H1 (cell line): ENCODE data around the gene GPRASP3. TPM values are rescaled to one million over a fixed set of nuclear protein-coding genes. Genes with fewer than 3 reads are reported as not detected.
A peak's percentile ranks its signal among the peaks of the same experiment; 100 is the strongest.

ENCODE experiments used
- BACH1 ChIP-seq: IDR thresholded peaks from 2 replicates; pipeline ENCODE4 v1.6.1; 2012; ENCODE audit warnings: low read length, improper control_type of control experiment
- BCL11A ChIP-seq, 2 experiments: IDR thresholded peaks; one replicate each; pipeline ENCODE4 v1.6.1; 2011; ENCODE audit warnings: low read depth in 2 of 2, low read length in 2 of 2, mild to moderate bottlenecking in 2 of 2
- CBX5 ChIP-seq: fragments of 300-800, 300-1000 bp; sonication (generic); IDR thresholded peaks from 2 replicates; pipeline ENCODE4 v1.7.1; 2016; ENCODE audit warnings: antibody characterized with exemption, low read length, low read depth
- CREB1 ChIP-seq: IDR thresholded peaks from 2 replicates; pipeline ENCODE4 v1.6.1; 2012; ENCODE audit warnings: inconsistent platforms
- EP300 ChIP-seq, 2 experiments: IDR thresholded peaks; 1 replicate in 1 of 2; 2 replicates in 1 of 2; pipeline ENCODE4 v1.6.1; 2011 to 2012; ENCODE audit warnings: low read depth in 2 of 2, low read length in 2 of 2, mild to moderate bottlenecking in 2 of 2, borderline replicate concordance in 1 of 2, inconsistent platforms in 1 of 2, moderate library complexity in 1 of 2
- EZH2 ChIP-seq: fragments of 200-600 bp; sonication (generic); IDR thresholded peaks from 2 replicates; pipeline ENCODE4 v1.7.1; 2012; ENCODE audit warnings: low read depth, mild to moderate bottlenecking, moderate library complexity, low read length, inconsistent platforms; ENCODE audit not compliant: severe bottlenecking
- FOSL1 ChIP-seq: IDR thresholded peaks from 2 replicates; pipeline ENCODE4 v1.6.1; 2011; ENCODE audit warnings: mild to moderate bottlenecking, low read depth, low read length, moderate library complexity; ENCODE audit not compliant: insufficient read depth
- HDAC2 ChIP-seq, 2 experiments: fragments of 300-600 bp in 1 of 2; sonication (generic) in 1 of 2; IDR thresholded peaks; 2 replicates each; pipeline ENCODE4 v1.6.1; 2011 to 2012; ENCODE audit warnings: low read depth in 2 of 2, low read length in 2 of 2, mild to moderate bottlenecking in 2 of 2, moderate library complexity in 2 of 2, borderline replicate concordance in 1 of 2, inconsistent platforms in 1 of 2
- HDAC6 ChIP-seq: IDR thresholded peaks from one replicate; pipeline ENCODE4 v1.7.1; 2012; ENCODE audit warnings: low read depth, mild to moderate bottlenecking, inconsistent platforms, low read length, moderate library complexity
- JUN ChIP-seq: IDR thresholded peaks from 2 replicates; pipeline ENCODE4 v1.6.1; 2011; ENCODE audit warnings: low read depth, mild to moderate bottlenecking, improper control_type of control experiment, low read length
- NANOG ChIP-seq: IDR thresholded peaks from 2 replicates; pipeline ENCODE4 v1.6.1; 2011; ENCODE audit warnings: low read length, low read depth, mild to moderate bottlenecking, inconsistent platforms; ENCODE audit not compliant: insufficient read depth, poor library complexity, severe bottlenecking
- POU5F1 ChIP-seq: IDR thresholded peaks from 2 replicates; pipeline ENCODE4 v1.6.1; 2011; ENCODE audit warnings: low read depth, mild to moderate bottlenecking, low read length, moderate library complexity
- RAD21 ChIP-seq, 2 experiments: IDR thresholded peaks in 1 of 2; conservative IDR thresholded peaks in 1 of 2; 2 replicates each; pipeline ENCODE4 v1.6.1; 2011; ENCODE audit warnings: low read depth in 2 of 2, low read length in 2 of 2, improper control_type of control experiment in 1 of 2, inconsistent platforms in 1 of 2, mild to moderate bottlenecking in 1 of 2, moderate library complexity in 1 of 2
- RNF2 ChIP-seq: fragments of 200-900, 300-1000 bp; sonication (generic); IDR thresholded peaks from 2 replicates; pipeline ENCODE4 v1.7.1; 2016; ENCODE audit warnings: borderline replicate concordance, low read depth, mild to moderate bottlenecking, antibody characterized with exemption, low read length; ENCODE audit not compliant: poor library complexity, severe bottlenecking; ENCODE audit errors: missing control alignments
- SAP30 ChIP-seq: fragments of 300-600 bp; sonication (generic); IDR thresholded peaks from 2 replicates; pipeline ENCODE4 v1.7.1; 2012; ENCODE audit warnings: low read length, moderate library complexity, mild to moderate bottlenecking, inconsistent platforms; ENCODE audit not compliant: insufficient read depth, insufficient replicate concordance
- SIN3A ChIP-seq, 2 experiments: IDR thresholded peaks in 1 of 2; conservative IDR thresholded peaks in 1 of 2; 2 replicates each; pipeline ENCODE4 v1.6.1; 2011 to 2012; ENCODE audit warnings: low read length in 2 of 2, improper control_type of control experiment in 1 of 2, low read depth in 1 of 2, mild to moderate bottlenecking in 1 of 2
- SUZ12 ChIP-seq: fragments of 200-600 bp; sonication (generic); IDR thresholded peaks from 2 replicates; pipeline ENCODE4 v1.6.1; 2012; ENCODE audit warnings: mild to moderate bottlenecking, inconsistent platforms, low read length, moderate library complexity, mixed read lengths
- TAF1 ChIP-seq: IDR thresholded peaks from 2 replicates; pipeline ENCODE4 v1.6.1; 2011; ENCODE audit warnings: mild to moderate bottlenecking, low read depth, low read length
- TEAD4 ChIP-seq: IDR thresholded peaks from 2 replicates; pipeline ENCODE4 v1.6.1; 2012; ENCODE audit warnings: low read depth, low read length, inconsistent platforms, mixed read lengths
- ZNF274 ChIP-seq: IDR thresholded peaks from 2 replicates; pipeline ENCODE4 v1.7.0; 2012; ENCODE audit warnings: low read length, borderline replicate concordance; ENCODE audit errors: extremely low read depth
- polyA plus RNA-seq, 7 experiments: library from polyadenylated mRNA; depleted of rRNA in 3 of 7; stranded (reverse) in 5 of 7; unstranded in 2 of 7; fragments of >200 nt in 5 of 7; fragments of 200-250 nt in 2 of 7; gene quantifications; 1 replicate in 5 of 7; 2 replicates in 1 of 7; 4 replicates in 1 of 7; pipeline versions ENCODE4 v1.2.1 to v1.2.3, GENCODE V29; 2011 to 2013; ENCODE audit warnings: missing spikeins in 2 of 7, mixed read lengths in 2 of 7
- total RNA-seq: library from RNA; stranded (reverse); fragmentation: NEBNext Ultra II Directional; extraction: Animal tissue kit (Norgen Biotek cat#: 25700); gene quantifications from 2 replicates; pipeline ENCODE4 v1.2.1, GENCODE V29; 2021
- TF ChIP-seq, protein P1 (sequence below): IDR thresholded peaks from 2 replicates; pipeline ENCODE4 v1.6.1; 2012; ENCODE audit warnings: inconsistent platforms

GPRASP3 gene
- total and polyA plus RNA-seq, 2 of the 8 experiments (the other 6 are each of a cell fraction or from before 2014, with no cell fraction given): 7.0 to 19.8 TPM

DNA sequence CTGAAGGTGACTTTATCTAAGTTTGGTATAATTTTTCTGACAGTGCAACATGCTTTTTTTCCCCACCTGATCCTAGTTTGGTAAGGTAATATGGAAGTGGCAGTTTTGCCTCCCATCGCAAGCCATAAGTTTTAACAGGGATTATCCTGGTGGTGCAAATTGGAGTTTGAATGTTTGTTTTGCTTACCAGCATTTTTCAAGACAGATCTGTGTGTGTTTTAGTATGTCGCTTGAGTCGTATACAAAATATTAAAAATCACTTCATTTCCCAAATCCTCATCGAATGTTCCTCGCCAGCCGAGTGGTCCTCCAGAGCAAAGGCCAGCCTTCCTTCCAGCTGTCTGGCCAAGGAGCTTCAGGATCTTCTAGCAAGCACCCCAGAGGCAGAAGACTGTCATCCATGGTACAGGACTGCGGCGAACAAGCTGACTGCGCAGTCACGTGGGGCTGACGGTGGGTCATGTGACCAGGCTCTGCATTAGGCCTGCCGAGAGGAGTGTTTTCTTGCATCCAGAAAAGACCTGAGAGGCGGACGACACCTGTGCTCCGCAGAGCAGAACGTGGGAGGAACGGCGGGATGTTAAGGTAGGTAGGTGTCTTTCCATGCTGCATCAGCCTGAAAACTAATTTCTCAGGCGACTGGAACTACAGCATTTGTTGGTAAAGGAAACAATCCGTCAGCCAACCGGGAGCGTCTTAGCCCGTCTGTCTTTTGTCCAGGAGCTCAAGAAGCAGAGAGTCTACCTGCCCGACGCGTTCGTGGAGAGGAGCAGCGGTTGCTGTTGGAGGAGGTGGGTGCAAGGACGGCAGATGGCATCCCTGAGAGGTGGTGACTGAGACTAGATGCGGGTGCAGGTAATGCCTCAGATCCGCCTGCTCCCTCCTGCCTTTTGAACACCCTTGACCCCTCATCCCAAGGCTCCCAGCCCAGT, at the start of gene GPRASP3 (continued):
- TF ChIP-seq SAP30 (peak; percentile 89), BCL11A (IDR thresholded peaks at IDR 0.05; ENCODE audit: low read depth in 2 of 2, low read length in 2 of 2) (no peak), RAD21 (IDR thresholded peaks at IDR 0.05 in 1 of 2, conservative IDR thresholded peaks at IDR 0.05 in 1 of 2; ENCODE audit: low read depth in 2 of 2, low read length in 2 of 2) (no peak), RNF2 (no peak), SUZ12 (no peak), TEAD4 (no peak), ZNF274 (no peak), BACH1 (no peak), EP300 (IDR thresholded peaks at IDR 0.05; ENCODE audit: borderline replicate concordance in 1 of 2, low read depth in 2 of 2, low read length in 2 of 2) (no peak), FOSL1 (no peak), JUN (no peak), POU5F1 (no peak), CREB1 (0 out of 2 replicates have a peak, but pooled peaks have one; percentile 52), TAF1 (peak; percentile 67), CBX5 (no peak), HDAC2 (IDR thresholded peaks at IDR 0.05; ENCODE audit: borderline replicate concordance in 1 of 2, low read depth in 2 of 2, low read length in 2 of 2) (0 out of 4 replicates have a peak, but pooled peaks of 1 of the 2 experiments have one; percentile 54), EZH2 (no peak), HDAC6 (no peak), SIN3A (conservative IDR thresholded peaks at IDR 0.05 in 1 of 2, IDR thresholded peaks at IDR 0.05 in 1 of 2; ENCODE audit: low read depth in 1 of 2, low read length in 2 of 2) (peak; percentile 96 to 98), NANOG (peak; percentile 43)
- TF ChIP-seq, protein P1, sequence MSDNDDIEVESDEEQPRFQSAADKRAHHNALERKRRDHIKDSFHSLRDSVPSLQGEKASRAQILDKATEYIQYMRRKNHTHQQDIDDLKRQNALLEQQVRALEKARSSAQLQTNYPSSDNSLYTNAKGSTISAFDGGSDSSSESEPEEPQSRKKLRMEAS: peak; percentile 68
